Activated naive CD4-positive, alpha-beta T cell treated with anti-CD3 and anti-CD28 coated beads, Interleukin-2, amount 50 U/mL, for 16 hours (primary cell): ENCODE data around the gene ZNF341.
"Not testable (repeated sequence)": the region's sequence is repeated elsewhere in the genome, so short reads cannot be mapped to it uniquely, and the experiment has no call there.

Source experiments
- DNase-seq: peaks from one replicate; pipeline ENCODE4 v3.0.0-alpha.2; 2020

Gene ZNF341

GRCh38 chr20:33772439-33772838, 40.6 kb downstream of the ZNF341 start:
- no peak for DNase-seq

- DNase-seq = no peak
These were observed 41.8 kb downstream of the ZNF341 start for GRCh38 chr20:33773412-33774089.

- DNase-seq = no peak
These were observed 46.0 kb downstream of the ZNF341 start for GRCh38 chr20:33777816-33778215.

GRCh38 chr20:33781133-33781532, 49.3 kb downstream of the ZNF341 start:
- no peak for DNase-seq

GRCh38 chr20:33781945-33782344, 50.1 kb downstream of the ZNF341 start:
- DNase-seq = no peak

GRCh38 chr20:33783256-33783655, 51.5 kb downstream of the ZNF341 start:
- no peak for DNase-seq

- no peak for DNase-seq
These were observed 52.0 kb downstream of the ZNF341 start for GRCh38 chr20:33783818-33784217.

GRCh38 chr20:33784225-33784624, 52.4 kb downstream of the ZNF341 start:
- no peak for DNase-seq

GRCh38 chr20:33785503-33785902, 53.7 kb downstream of the ZNF341 start:
- no peak for DNase-seq

- no peak for DNase-seq
These were observed 55.6 kb downstream of the ZNF341 start for GRCh38 chr20:33787253-33787891.

- DNase-seq = no peak
These were observed 56.7 kb downstream of the ZNF341 start for GRCh38 chr20:33788351-33789049.

- no peak for DNase-seq
These were observed 57.5 kb downstream of the ZNF341 start for GRCh38 chr20:33789109-33789857.

- no peak for DNase-seq
These were observed 58.0 kb downstream of the ZNF341 start for GRCh38 chr20:33789858-33790182.

- no peak for DNase-seq
These were observed 58.8 kb downstream of the ZNF341 start for GRCh38 chr20:33790566-33790965.

- DNase-seq = no peak
These were observed 59.2 kb downstream of the ZNF341 start for GRCh38 chr20:33791021-33791420.

- DNase-seq = no peak
These were observed 59.7 kb downstream of the ZNF341 start for GRCh38 chr20:33791540-33791939.

- DNase-seq = peak; percentile 50
These were observed 60.3 kb downstream of the ZNF341 start for GRCh38 chr20:33791959-33792597.

- DNase-seq = not testable (repeated sequence)
These were observed 60.8 kb downstream of the ZNF341 start for GRCh38 chr20:33792598-33792989.

- no peak for DNase-seq
These were observed 61.5 kb downstream of the ZNF341 start for GRCh38 chr20:33793011-33793931.

- no peak for DNase-seq
These were observed 64.6 kb downstream of the ZNF341 start for GRCh38 chr20:33796263-33796906.

GRCh38 chr20:33796907-33797544, 65.2 kb downstream of the ZNF341 start:
- DNase-seq = no peak
